PC-3 (cell line): Measurements from ENCODE around the gene FERMT3. TPM values are rescaled to one million over a fixed set of nuclear protein-coding genes. Genes with fewer than 3 reads are reported as not detected.

Experiments
- ATAC-seq: fragments of 200-7000 bp; cut with Tn5 transposase; 2 replicates; pipeline ENCODE4 v1.9.1; 2020; ENCODE audit warnings: mild to moderate bottlenecking, moderate library complexity
- BruUV-seq: library from RNA; stranded (reverse); fragments of 400-500 nt; replicated peaks from 2 replicates; lab custom pipeline; 2021; lab: Mats Ljungman, UMichigan
- CTCF ChIA-PET: fragments of 300-600 bp; sonication (Branson Sonifier 250); formaldehyde crosslinking; loops from one replicate; lab custom pipeline; 2022; ENCODE audit warnings: antibody characterized with exemption; lab: Charles Lee
- POLR2A ChIA-PET: fragments of 300-600 bp; sonication (Branson Sonifier 250); formaldehyde crosslinking; loops from one replicate; lab custom pipeline; 2022; ENCODE audit warnings: antibody characterized with exemption; ENCODE audit not compliant: unreplicated experiment; lab: Charles Lee
- DNase-seq: peaks from one replicate; pipeline ENCODE4 v3.0.0-alpha.2; 2015
- H2AFZ ChIP-seq: fragments of 300-600 bp; sonication (generic); 2 replicates; pipeline ENCODE4 v1.6.0; 2016; ENCODE audit warnings: antibody characterized with exemption, low read length
- H3F3A ChIP-seq: fragments of 300-600 bp; sonication (generic); one replicate; pipeline ENCODE4 v1.6.0; 2017; ENCODE audit warnings: antibody characterized with exemption, low read length, control low read depth, mild to moderate bottlenecking; ENCODE audit not compliant: unreplicated experiment
- H3K27ac ChIP-seq: fragments of 300-600 bp; sonication (generic); 2 replicates; pipeline ENCODE4 v1.5.1; 2016; ENCODE audit warnings: mild to moderate bottlenecking, low read length
- H3K27me3 ChIP-seq: fragments of 300-600 bp; sonication (generic); 2 replicates; pipeline ENCODE4 v1.6.1; 2016; ENCODE audit warnings: low read length, mixed read lengths
- H3K36me3 ChIP-seq: fragments of 300-600 bp; sonication (generic); 2 replicates; pipeline ENCODE4 v1.6.1; 2016; ENCODE audit warnings: low read depth, mixed run types, low read length, mixed read lengths
- H3K4me1 ChIP-seq: fragments of 300-600 bp; sonication (generic); 2 replicates; pipeline ENCODE4 v1.5.1; 2016; ENCODE audit warnings: low read length; ENCODE audit not compliant: insufficient read depth
- H3K4me2 ChIP-seq: fragments of 300-600 bp; sonication (generic); 2 replicates; pipeline ENCODE4 v1.6.0; 2016; ENCODE audit warnings: low read length
- H3K4me3 ChIP-seq: fragments of 300-600 bp; sonication (generic); 2 replicates; pipeline ENCODE4 v1.5.1; 2016; ENCODE audit warnings: mild to moderate bottlenecking, low read length, mixed read lengths
- H3K79me2 ChIP-seq: fragments of 300-600 bp; sonication (generic); 2 replicates; pipeline ENCODE4 v1.6.1; 2017; ENCODE audit warnings: low read length, mixed read lengths
- H3K9ac ChIP-seq: fragments of 300-600 bp; sonication (generic); 2 replicates; pipeline ENCODE4 v1.6.0; 2016; ENCODE audit warnings: mild to moderate bottlenecking, low read length
- H3K9me2 ChIP-seq: fragments of 300-600 bp; sonication (generic); replicated peaks from 2 replicates; pipeline ENCODE4 v1.6.1; 2016; ENCODE audit warnings: mixed run types, low read length, mixed read lengths
- H3K9me3 ChIP-seq: fragments of 300-600 bp; sonication (generic); 2 replicates; pipeline ENCODE4 v1.6.1; 2016; ENCODE audit warnings: low read length, mixed read lengths
- H4K20me1 ChIP-seq: fragments of 300-600 bp; sonication (generic); 2 replicates; pipeline ENCODE4 v1.6.1; 2016; ENCODE audit warnings: low read length, mixed read lengths
- EZH2 ChIP-seq: fragments of 300-600 bp; sonication (generic); IDR thresholded peaks from one replicate; pipeline ENCODE4 v1.6.1; 2017; ENCODE audit warnings: antibody characterized with exemption, mild to moderate bottlenecking, low read length; ENCODE audit not compliant: unreplicated experiment
- EZH2phosphoT487 ChIP-seq: fragments of 300-600 bp; sonication (generic); IDR thresholded peaks from 2 replicates; pipeline ENCODE4 v1.6.1; 2018; ENCODE audit warnings: mild to moderate bottlenecking, antibody characterized with exemption, low read length, borderline replicate concordance
- intact Hi-C: fragments of 100-400 bp; cut with micrococcal nuclease; formaldehyde crosslinking; loops from 2 replicates; pipeline ENCODE4 v1.9.0; 2023
- total RNA-seq: library from RNA; depleted of rRNA; stranded (reverse); fragments of >200 nt; gene quantifications from 2 replicates; pipeline ENCODE4 v1.2.3, GENCODE V29; 2014
- TF ChIP-seq, protein P1 (sequence below): fragments of 300-600 bp; sonication (generic); conservative IDR thresholded peaks from 2 replicates; pipeline ENCODE4 v1.5.1; 2017; ENCODE audit warnings: antibody characterized with exemption, low read depth, mild to moderate bottlenecking, low read length

The FERMT3 gene
- total RNA-seq, 1 experiment from 2014 or later: 2.4 TPM

GRCh38 chr11:64263021-64263946, 56.8 kb downstream of the FERMT3 start:
- H3K36me3 ChIP-seq: peaks cover 42% of the 10 kb centered on the region
- no peaks in the 10 kb centered on the region for H3K79me2 ChIP-seq
- intact Hi-C loops: no loop called here
- H3K9me3 ChIP-seq: no peaks in the 10 kb centered on the region
- no peak overlapping the region for H3K4me3 ChIP-seq
- ATAC-seq (peak; percentile 45), DNase-seq (no peak)
- H3K9ac ChIP-seq: no peak overlapping the region
- no peaks in the 10 kb centered on the region for H3K9me2 ChIP-seq
- no TSS peak for BruUV-seq
- TF ChIP-seq, protein P1, sequence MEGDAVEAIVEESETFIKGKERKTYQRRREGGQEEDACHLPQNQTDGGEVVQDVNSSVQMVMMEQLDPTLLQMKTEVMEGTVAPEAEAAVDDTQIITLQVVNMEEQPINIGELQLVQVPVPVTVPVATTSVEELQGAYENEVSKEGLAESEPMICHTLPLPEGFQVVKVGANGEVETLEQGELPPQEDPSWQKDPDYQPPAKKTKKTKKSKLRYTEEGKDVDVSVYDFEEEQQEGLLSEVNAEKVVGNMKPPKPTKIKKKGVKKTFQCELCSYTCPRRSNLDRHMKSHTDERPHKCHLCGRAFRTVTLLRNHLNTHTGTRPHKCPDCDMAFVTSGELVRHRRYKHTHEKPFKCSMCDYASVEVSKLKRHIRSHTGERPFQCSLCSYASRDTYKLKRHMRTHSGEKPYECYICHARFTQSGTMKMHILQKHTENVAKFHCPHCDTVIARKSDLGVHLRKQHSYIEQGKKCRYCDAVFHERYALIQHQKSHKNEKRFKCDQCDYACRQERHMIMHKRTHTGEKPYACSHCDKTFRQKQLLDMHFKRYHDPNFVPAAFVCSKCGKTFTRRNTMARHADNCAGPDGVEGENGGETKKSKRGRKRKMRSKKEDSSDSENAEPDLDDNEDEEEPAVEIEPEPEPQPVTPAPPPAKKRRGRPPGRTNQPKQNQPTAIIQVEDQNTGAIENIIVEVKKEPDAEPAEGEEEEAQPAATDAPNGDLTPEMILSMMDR: 0 out of 2 replicates have a peak, but pooled peaks have one; percentile 30
- TF ChIP-seq EZH2phosphoT487 (no peak), EZH2 (no peak)
- H4K20me1 ChIP-seq: 0 out of 2 replicates have a peak, but pooled peaks cover 3% of the 10 kb centered on the region
- no peak overlapping the region for H2AFZ ChIP-seq
- H3K27me3 ChIP-seq: no peaks in the 10 kb centered on the region
- H3K4me2 ChIP-seq: no peak overlapping the region
- ChIA-PET POLR2A (no interaction called here), CTCF (no interaction called here)
- H3K27ac ChIP-seq: no peak overlapping the region
- peaks cover 13% of the 10 kb centered on the region for H3K4me1 ChIP-seq
- no peaks in the 10 kb centered on the region for H3F3A ChIP-seq

DNA sequence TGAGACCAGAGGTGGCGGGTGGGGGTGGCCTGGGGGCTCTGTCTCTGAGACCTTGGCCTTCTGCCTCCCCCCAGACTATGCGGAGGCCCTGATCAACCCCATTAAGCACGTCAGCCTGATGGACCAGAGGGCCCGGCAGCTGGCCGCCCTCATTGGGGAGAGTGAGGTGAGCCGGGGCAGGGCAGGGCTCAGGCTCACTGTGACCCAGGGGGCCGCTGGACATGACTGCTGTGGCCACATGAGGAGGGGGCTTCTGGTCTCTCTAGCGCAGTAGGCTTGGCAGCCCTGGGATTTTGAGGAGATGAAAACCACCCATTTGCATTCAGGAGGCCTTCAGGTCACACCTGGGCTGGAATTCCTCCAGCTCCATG, 57.4 kb downstream of the FERMT3 start:
- no TSS peak for BruUV-seq
- Histone ChIP-seq H3K79me2 (no peaks in the 10 kb centered on the region), H2AFZ (no peak overlapping the region), H3K9ac (no peak overlapping the region), H3K27me3 (no peaks in the 10 kb centered on the region), H3K4me3 (no peak overlapping the region), H3K27ac (no peak overlapping the region), H3F3A (no peaks in the 10 kb centered on the region), H3K9me3 (no peaks in the 10 kb centered on the region), H4K20me1 (0 out of 2 replicates have a peak, but pooled peaks cover 3% of the 10 kb centered on the region), H3K4me1 (peaks cover 19% of the 10 kb centered on the region), H3K36me3 (peaks cover 40% of the 10 kb centered on the region), H3K4me2 (no peak overlapping the region), H3K9me2 (no peaks in the 10 kb centered on the region)
- intact Hi-C loops: no loop called here
- ChIA-PET CTCF (no interaction called here), POLR2A (interaction anchor here (0.6 kb wide), 1 partner anchor 9 kb away, joined by 12 read pairs; no protein-coding TSS in a partner anchor)
- DNase-seq (no peak), ATAC-seq (no peak)
- TF ChIP-seq EZH2 (no peak), EZH2phosphoT487 (no peak)
- TF ChIP-seq, protein P1: no peak
